ENCODE data around the gene CWC22. TPM values are rescaled to one million over a fixed set of nuclear protein-coding genes. Genes with fewer than 3 reads are reported as not detected.
A peak's percentile ranks its signal among the peaks of the same experiment; 100 is the strongest.

Gene CWC22
- polyA plus RNA-seq, 4 donors: 9.2 to 26.1 (median 9.8) TPM

- H3K4me1 ChIP-seq (ENCODE audit: control insufficient read depth in 3 of 3, insufficient read depth in 2 of 3, low read depth in 1 of 3, low read length in 2 of 3): no peaks in the 10 kb centered on the region
- H3K36me3 ChIP-seq (ENCODE audit: control insufficient read depth in 3 of 3, insufficient read depth in 2 of 3, low read depth in 1 of 3, low read length in 3 of 3): peaks cover 5 to 11% (median 7%) of the 10 kb centered on the region in 3 donors
- WGBS, 3 donors: 86 to 94% (median 90%) methylated on average over 2 of the region's 2 CpGs
- no peaks in the 10 kb centered on the region for H3K9me3 ChIP-seq (ENCODE audit: control insufficient read depth in 2 of 2, insufficient read depth in 1 of 2, low read depth in 1 of 2, low read length in 1 of 2)
- H3K4me3 ChIP-seq (ENCODE audit: low read depth in 1 of 3, low read length in 3 of 3): no peak overlapping the region
- no peaks in the 10 kb centered on the region for H3K27me3 ChIP-seq (ENCODE audit: control insufficient read depth in 3 of 3, insufficient read depth in 3 of 3, low read length in 3 of 3)
- no peak overlapping the region for H3K27ac ChIP-seq (ENCODE audit: low read depth in 1 of 3, low read length in 2 of 3)
- no peak for DNase-seq
- no peak for FAIRE-seq
These were observed 54.4 kb downstream of the CWC22 start for GRCh38 chr2:179952658-179953057.

- H3K4me3 ChIP-seq (ENCODE audit: low read depth in 1 of 3, low read length in 3 of 3): no peak overlapping the region
- DNase-seq (no peak), FAIRE-seq (no peak)
- no peaks in the 10 kb centered on the region for H3K9me3 ChIP-seq (ENCODE audit: control insufficient read depth in 2 of 2, insufficient read depth in 1 of 2, low read depth in 1 of 2, low read length in 1 of 2)
- 100% methylated on average over 1 of the region's 1 CpG for WGBS, 3 donors
- H3K27me3 ChIP-seq (ENCODE audit: control insufficient read depth in 3 of 3, insufficient read depth in 3 of 3, low read length in 3 of 3): no peaks in the 10 kb centered on the region
- H3K36me3 ChIP-seq (ENCODE audit: control insufficient read depth in 3 of 3, insufficient read depth in 2 of 3, low read depth in 1 of 3, low read length in 3 of 3): peaks cover 5 to 8% (median 7%) of the 10 kb centered on the region in 3 donors
- H3K27ac ChIP-seq (ENCODE audit: low read depth in 1 of 3, low read length in 2 of 3): no peak overlapping the region
- H3K4me1 ChIP-seq (ENCODE audit: control insufficient read depth in 3 of 3, insufficient read depth in 2 of 3, low read depth in 1 of 3, low read length in 2 of 3): no peaks in the 10 kb centered on the region
These were observed 55.4 kb downstream of the CWC22 start for GRCh38 chr2:179951680-179952079.

- H3K27me3 ChIP-seq (ENCODE audit: control insufficient read depth in 3 of 3, insufficient read depth in 3 of 3, low read length in 3 of 3): no peaks in the 10 kb centered on the region
- DNase-seq (no peak), FAIRE-seq (no peak)
- peaks cover 9 to 11% (median 9%) of the 10 kb centered on the region in 3 donors for H3K36me3 ChIP-seq (ENCODE audit: control insufficient read depth in 3 of 3, insufficient read depth in 2 of 3, low read depth in 1 of 3, low read length in 3 of 3)
- 77 to 91% (median 90%) methylated on average over 5 of the region's 5 CpGs for WGBS, 3 donors
- no peaks in the 10 kb centered on the region for H3K4me1 ChIP-seq (ENCODE audit: control insufficient read depth in 3 of 3, insufficient read depth in 2 of 3, low read depth in 1 of 3, low read length in 2 of 3)
- H3K4me3 ChIP-seq (ENCODE audit: low read depth in 1 of 3, low read length in 3 of 3): no peak overlapping the region
- no peak overlapping the region for H3K27ac ChIP-seq (ENCODE audit: low read depth in 1 of 3, low read length in 2 of 3)
- no peaks in the 10 kb centered on the region for H3K9me3 ChIP-seq (ENCODE audit: control insufficient read depth in 2 of 2, insufficient read depth in 1 of 2, low read depth in 1 of 2, low read length in 1 of 2)
These were observed 56.7 kb downstream of the CWC22 start for GRCh38 chr2:179950391-179950790.

GRCh38 chr2:179949438-179949837 is 57.7 kb downstream of the CWC22 start:
- FAIRE-seq: no peak
- WGBS, 3 donors: 66 to 79% (median 67%) methylated on average over 3 of the region's 3 CpGs
- Histone ChIP-seq H3K9me3 (ENCODE audit: control insufficient read depth in 2 of 2, insufficient read depth in 1 of 2, low read depth in 1 of 2, low read length in 1 of 2) (no peaks in the 10 kb centered on the region), H3K4me1 (ENCODE audit: control insufficient read depth in 3 of 3, insufficient read depth in 2 of 3, low read depth in 1 of 3, low read length in 2 of 3) (no peaks in the 10 kb centered on the region), H3K27ac (ENCODE audit: low read depth in 1 of 3, low read length in 2 of 3) (no peak overlapping the region), H3K4me3 (ENCODE audit: low read depth in 1 of 3, low read length in 3 of 3) (no peak overlapping the region), H3K36me3 (ENCODE audit: control insufficient read depth in 3 of 3, insufficient read depth in 2 of 3, low read depth in 1 of 3, low read length in 3 of 3) (peaks cover 9 to 11% (median 11%) of the 10 kb centered on the region in 3 donors), H3K27me3 (ENCODE audit: control insufficient read depth in 3 of 3, insufficient read depth in 3 of 3, low read length in 3 of 3) (no peaks in the 10 kb centered on the region)
- no peak for DNase-seq

- DNase-seq (peak in 1 of 2 donors; percentile 8), FAIRE-seq (no peak)
- WGBS, 3 donors: 10 to 71% (median 36%) methylated on average over 1 of the region's 1 CpG
- H3K27ac ChIP-seq (ENCODE audit: low read depth in 1 of 3, low read length in 2 of 3): no peak overlapping the region
- H3K9me3 ChIP-seq (ENCODE audit: control insufficient read depth in 2 of 2, insufficient read depth in 1 of 2, low read depth in 1 of 2, low read length in 1 of 2): no peaks in the 10 kb centered on the region
- peaks cover 9 to 11% (median 11%) of the 10 kb centered on the region in 3 donors for H3K36me3 ChIP-seq (ENCODE audit: control insufficient read depth in 3 of 3, insufficient read depth in 2 of 3, low read depth in 1 of 3, low read length in 3 of 3)
- H3K4me3 ChIP-seq (ENCODE audit: low read depth in 1 of 3, low read length in 3 of 3): no peak overlapping the region
- H3K27me3 ChIP-seq (ENCODE audit: control insufficient read depth in 3 of 3, insufficient read depth in 3 of 3, low read length in 3 of 3): no peaks in the 10 kb centered on the region
- no peaks in the 10 kb centered on the region for H3K4me1 ChIP-seq (ENCODE audit: control insufficient read depth in 3 of 3, insufficient read depth in 2 of 3, low read depth in 1 of 3, low read length in 2 of 3)
These were observed 59.0 kb downstream of the CWC22 start for GRCh38 chr2:179948058-179948457.

- no peak for FAIRE-seq
- H3K36me3 ChIP-seq (ENCODE audit: control insufficient read depth in 3 of 3, insufficient read depth in 2 of 3, low read depth in 1 of 3, low read length in 3 of 3): peaks cover 9 to 11% (median 9%) of the 10 kb centered on the region in 3 donors
- DNase-seq: no peak
- no peaks in the 10 kb centered on the region for H3K4me1 ChIP-seq (ENCODE audit: control insufficient read depth in 3 of 3, insufficient read depth in 2 of 3, low read depth in 1 of 3, low read length in 2 of 3)
- H3K4me3 ChIP-seq (ENCODE audit: low read depth in 1 of 3, low read length in 3 of 3): no peak overlapping the region
- WGBS, 3 donors: 92 to 94% (median 93%) methylated on average over 4 of the region's 4 CpGs
- no peaks in the 10 kb centered on the region for H3K27me3 ChIP-seq (ENCODE audit: control insufficient read depth in 3 of 3, insufficient read depth in 3 of 3, low read length in 3 of 3)
- no peaks in the 10 kb centered on the region for H3K9me3 ChIP-seq (ENCODE audit: control insufficient read depth in 2 of 2, insufficient read depth in 1 of 2, low read depth in 1 of 2, low read length in 1 of 2)
- no peak overlapping the region for H3K27ac ChIP-seq (ENCODE audit: low read depth in 1 of 3, low read length in 2 of 3)
These were observed 60.1 kb downstream of the CWC22 start for GRCh38 chr2:179946810-179947615.

- 93 to 100% (median 98%) methylated on average over 4 of the region's 4 CpGs for WGBS, 3 donors
- Histone ChIP-seq H3K27me3 (ENCODE audit: control insufficient read depth in 3 of 3, insufficient read depth in 3 of 3, low read length in 3 of 3) (no peaks in the 10 kb centered on the region), H3K4me1 (ENCODE audit: control insufficient read depth in 3 of 3, insufficient read depth in 2 of 3, low read depth in 1 of 3, low read length in 2 of 3) (no peaks in the 10 kb centered on the region), H3K36me3 (ENCODE audit: control insufficient read depth in 3 of 3, insufficient read depth in 2 of 3, low read depth in 1 of 3, low read length in 3 of 3) (peaks cover 5 to 9% (median 7%) of the 10 kb centered on the region in 3 donors), H3K27ac (ENCODE audit: low read depth in 1 of 3, low read length in 2 of 3) (no peak overlapping the region), H3K4me3 (ENCODE audit: low read depth in 1 of 3, low read length in 3 of 3) (no peak overlapping the region), H3K9me3 (ENCODE audit: control insufficient read depth in 2 of 2, insufficient read depth in 1 of 2, low read depth in 1 of 2, low read length in 1 of 2) (no peaks in the 10 kb centered on the region)
- FAIRE-seq (no peak), DNase-seq (no peak)
These were observed 60.8 kb downstream of the CWC22 start for GRCh38 chr2:179946346-179946745.

GRCh38 chr2:179939259-179939658 is 67.8 kb downstream of the CWC22 start:
- no peaks in the 10 kb centered on the region for H3K4me1 ChIP-seq (ENCODE audit: control insufficient read depth in 3 of 3, insufficient read depth in 2 of 3, low read depth in 1 of 3, low read length in 2 of 3)
- no peaks in the 10 kb centered on the region for H3K27me3 ChIP-seq (ENCODE audit: control insufficient read depth in 3 of 3, insufficient read depth in 3 of 3, low read length in 3 of 3)
- H3K27ac ChIP-seq (ENCODE audit: low read depth in 1 of 3, low read length in 2 of 3): no peak overlapping the region
- DNase-seq (no peak), FAIRE-seq (no peak)
- no peaks in the 10 kb centered on the region for H3K9me3 ChIP-seq (ENCODE audit: control insufficient read depth in 2 of 2, insufficient read depth in 1 of 2, low read depth in 1 of 2, low read length in 1 of 2)
- H3K4me3 ChIP-seq (ENCODE audit: low read depth in 1 of 3, low read length in 3 of 3): no peak overlapping the region
- WGBS, 3 donors: 74 to 83% (median 74%) methylated on average over 5 of the region's 5 CpGs
- no peaks in the 10 kb centered on the region for H3K36me3 ChIP-seq (ENCODE audit: control insufficient read depth in 3 of 3, insufficient read depth in 2 of 3, low read depth in 1 of 3, low read length in 3 of 3)

GRCh38 chr2:179938026-179938425 is 69.1 kb downstream of the CWC22 start:
- no peak overlapping the region for H3K27ac ChIP-seq (ENCODE audit: low read depth in 1 of 3, low read length in 2 of 3)
- no peak for FAIRE-seq
- H3K36me3 ChIP-seq (ENCODE audit: control insufficient read depth in 3 of 3, insufficient read depth in 2 of 3, low read depth in 1 of 3, low read length in 3 of 3): peaks cover 0 to 2% (median 0%) of the 10 kb centered on the region in 3 donors
- no peaks in the 10 kb centered on the region for H3K4me1 ChIP-seq (ENCODE audit: control insufficient read depth in 3 of 3, insufficient read depth in 2 of 3, low read depth in 1 of 3, low read length in 2 of 3)
- no peaks in the 10 kb centered on the region for H3K27me3 ChIP-seq (ENCODE audit: control insufficient read depth in 3 of 3, insufficient read depth in 3 of 3, low read length in 3 of 3)
- 91 to 98% (median 97%) methylated on average over 2 of the region's 2 CpGs for WGBS, 3 donors
- H3K9me3 ChIP-seq (ENCODE audit: control insufficient read depth in 2 of 2, insufficient read depth in 1 of 2, low read depth in 1 of 2, low read length in 1 of 2): no peaks in the 10 kb centered on the region
- no peak for DNase-seq
- no peak overlapping the region for H3K4me3 ChIP-seq (ENCODE audit: low read depth in 1 of 3, low read length in 3 of 3)

Data from small intestine (tissue), 7 donors.